ENCODE data around the gene MYO18A.

DNA sequence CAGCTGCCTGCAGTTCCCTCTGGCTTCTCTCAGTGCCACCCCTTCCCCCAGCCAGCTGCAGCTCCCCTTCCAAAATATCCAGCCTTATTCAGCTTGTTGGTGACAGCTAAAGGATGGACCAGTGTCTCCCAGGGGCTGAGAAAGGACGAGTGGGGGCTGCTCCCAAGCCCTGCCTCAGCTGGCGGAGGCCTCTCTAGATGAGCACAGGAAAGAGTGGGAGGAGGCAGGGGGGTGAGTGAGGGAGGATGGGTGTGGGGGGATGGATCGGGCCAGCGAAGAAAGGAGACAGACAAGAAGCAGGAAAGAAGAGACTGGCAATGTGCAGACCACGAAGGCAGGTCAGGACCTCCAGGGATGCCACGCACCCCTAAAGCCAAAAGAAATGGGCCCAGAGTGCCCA is 119.7 kb downstream of the MYO18A start:
- no peak for TF ChIP-seq CTCF (IDR thresholded peaks at IDR 0.05)
- no peak for TF ChIP-seq EP300 (IDR thresholded peaks at IDR 0.05)
- no peak for TF ChIP-seq POLR2A (IDR thresholded peaks at IDR 0.05)

Data from tibial nerve (tissue), 4 donors.